H9 (cell line): ENCODE data around the gene CLEC11A. TPM values are rescaled to one million over a fixed set of nuclear protein-coding genes. Genes with fewer than 3 reads are reported as not detected.

Experiments
- DNase-seq: peaks from one replicate; pipeline ENCODE4 v3.0.0-alpha.2; 2017
- H2AFZ ChIP-seq: one replicate; pipeline ENCODE4 v1.6.1; 2013; ENCODE audit warnings: mild to moderate bottlenecking, low read length, control low read depth, moderate library complexity
- H2AK5ac ChIP-seq: 2 replicates; pipeline ENCODE4 v1.6.1; 2013; ENCODE audit warnings: low read length, control low read depth, mixed read lengths; ENCODE audit not compliant: insufficient read length
- H2BK120ac ChIP-seq: one replicate; pipeline ENCODE4 v1.6.1; 2013; ENCODE audit warnings: low read depth, mild to moderate bottlenecking, low read length, control low read depth, inconsistent platforms; ENCODE audit not compliant: poor library complexity, severe bottlenecking
- H2BK12ac ChIP-seq: 2 replicates; pipeline ENCODE4 v1.6.1; 2013; ENCODE audit warnings: low read length, control low read depth, mixed read lengths, low read depth; ENCODE audit not compliant: insufficient read length
- H2BK15ac ChIP-seq: 2 replicates; pipeline ENCODE4 v1.6.1; 2013; ENCODE audit warnings: low read depth, low read length, control low read depth
- H2BK20ac ChIP-seq: one replicate; pipeline ENCODE4 v1.6.1; 2013; ENCODE audit warnings: low read depth, mild to moderate bottlenecking, low read length, control low read depth, inconsistent platforms; ENCODE audit not compliant: poor library complexity, severe bottlenecking
- H2BK5ac ChIP-seq: 2 replicates; pipeline ENCODE4 v1.6.1; 2013; ENCODE audit warnings: low read length, control low read depth, mixed read lengths; ENCODE audit not compliant: insufficient read length
- H3K14ac ChIP-seq: 2 replicates; pipeline ENCODE4 v1.6.1; 2013; ENCODE audit warnings: low read length, control low read depth; ENCODE audit not compliant: insufficient read depth
- H3K18ac ChIP-seq: 2 replicates; pipeline ENCODE4 v1.6.1; 2013; ENCODE audit warnings: low read depth, mild to moderate bottlenecking, mixed read lengths, low read length, control low read depth; ENCODE audit not compliant: insufficient read length
- H3K23ac ChIP-seq: 2 replicates; pipeline ENCODE4 v1.6.1; 2013; ENCODE audit warnings: low read length, control low read depth, mixed read lengths, low read depth; ENCODE audit not compliant: insufficient read length
- H3K23me2 ChIP-seq: 2 replicates; pipeline ENCODE4 v1.6.1; 2013; ENCODE audit warnings: low read depth, mild to moderate bottlenecking, mixed read lengths, low read length, control low read depth; ENCODE audit not compliant: insufficient read length, poor library complexity, severe bottlenecking
- H3K27ac ChIP-seq: 2 replicates; pipeline ENCODE4 v1.5.1; 2013; ENCODE audit warnings: low read length, control low read depth, mixed read lengths, low read depth; ENCODE audit not compliant: insufficient read length
- H3K27me3 ChIP-seq: 2 replicates; pipeline ENCODE4 v1.6.1; 2013; ENCODE audit warnings: low read length, control low read depth, inconsistent platforms; ENCODE audit not compliant: insufficient read depth
- H3K4ac ChIP-seq: 2 replicates; pipeline ENCODE4 v1.6.1; 2013; ENCODE audit warnings: low read depth, mild to moderate bottlenecking, control low read depth, inconsistent platforms, low read length, moderate library complexity
- H3K4me1 ChIP-seq: 2 replicates; pipeline ENCODE4 v1.6.1; 2013; ENCODE audit warnings: low read length, control low read depth, inconsistent platforms; ENCODE audit not compliant: insufficient read depth
- H3K4me2 ChIP-seq: 2 replicates; pipeline ENCODE4 v1.6.1; 2013; ENCODE audit warnings: low read length, control low read depth, mixed read lengths; ENCODE audit not compliant: insufficient read length, insufficient read depth
- H3K56ac ChIP-seq: 2 replicates; pipeline ENCODE4 v1.6.1; 2013; ENCODE audit warnings: low read depth, mild to moderate bottlenecking, mixed read lengths, low read length, control low read depth; ENCODE audit not compliant: insufficient read length
- H3K79me1 ChIP-seq: 2 replicates; pipeline ENCODE4 v1.6.1; 2013; ENCODE audit warnings: low read depth, mild to moderate bottlenecking, moderate library complexity, low read length, control low read depth, inconsistent platforms; ENCODE audit not compliant: insufficient read depth, poor library complexity, severe bottlenecking
- H3K79me2 ChIP-seq: 2 replicates; pipeline ENCODE4 v1.6.1; 2013; ENCODE audit warnings: low read length, control low read depth, inconsistent platforms; ENCODE audit not compliant: insufficient read depth
- H3K9ac ChIP-seq: 2 replicates; pipeline ENCODE4 v1.6.1; 2013; ENCODE audit warnings: low read length, control low read depth, mixed read lengths; ENCODE audit not compliant: insufficient read length; ENCODE audit errors: extremely low read depth
- H3K9me3 ChIP-seq: one replicate; pipeline ENCODE4 v1.6.1; 2013; ENCODE audit warnings: low read depth, low read length, inconsistent platforms; ENCODE audit not compliant: control insufficient read depth
- H3T11ph ChIP-seq: one replicate; pipeline ENCODE4 v1.6.1; 2013; ENCODE audit warnings: mild to moderate bottlenecking, low read length, control low read depth, inconsistent platforms
- H4K20me1 ChIP-seq: one replicate; pipeline ENCODE4 v1.6.1; 2013; ENCODE audit not compliant: control insufficient read depth, insufficient read length, insufficient read depth
- H4K5ac ChIP-seq: 2 replicates; pipeline ENCODE4 v1.6.1; 2013; ENCODE audit warnings: low read depth, mild to moderate bottlenecking, mixed read lengths, low read length, control low read depth; ENCODE audit not compliant: insufficient read length
- H4K8ac ChIP-seq: replicated peaks from 2 replicates; pipeline ENCODE4 v1.6.1; 2013; ENCODE audit warnings: low read length, control low read depth, mixed read lengths, low read depth; ENCODE audit not compliant: insufficient read length
- H4K91ac ChIP-seq: 2 replicates; pipeline ENCODE4 v1.6.1; 2013; ENCODE audit warnings: low read depth, mild to moderate bottlenecking, moderate library complexity, mixed read lengths, low read length, control low read depth; ENCODE audit not compliant: insufficient read length
- H3K27ac Mint-ChIP-seq, 3 experiments: 2 replicates in 2 of 3; 3 replicates in 1 of 3; pipeline ENCODE4 v1.8.0; 2020 to 2021; ENCODE audit warnings: mixed read lengths in 3 of 3, mild to moderate bottlenecking in 1 of 3, moderate library complexity in 1 of 3
- H3K27me3 Mint-ChIP-seq: 2 replicates; pipeline ENCODE4 v1.8.0; 2021; ENCODE audit warnings: low read depth, mild to moderate bottlenecking, moderate library complexity, mixed read lengths
- H3K36me3 Mint-ChIP-seq, 3 experiments: 2 replicates in 2 of 3; 3 replicates in 1 of 3; pipeline ENCODE4 v1.8.0; 2020 to 2021; ENCODE audit warnings: low read depth in 3 of 3, mixed read lengths in 3 of 3; ENCODE audit not compliant: insufficient read depth in 1 of 3
- H3K4me1 Mint-ChIP-seq, 2 experiments: 2 replicates each; pipeline ENCODE4 v1.8.0; 2020; ENCODE audit warnings: mixed read lengths in 2 of 2
- H3K4me3 Mint-ChIP-seq, 2 experiments: 2 replicates in 1 of 2; 3 replicates in 1 of 2; pipeline ENCODE4 v1.8.0; 2020 to 2021; ENCODE audit warnings: mild to moderate bottlenecking in 2 of 2, mixed read lengths in 2 of 2, moderate library complexity in 1 of 2
- H3K9me3 Mint-ChIP-seq, 2 experiments: 2 replicates in 1 of 2; 3 replicates in 1 of 2; pipeline ENCODE4 v1.8.0; 2020; ENCODE audit warnings: mild to moderate bottlenecking in 2 of 2, mixed read lengths in 2 of 2, moderate library complexity in 1 of 2
- WGBS: extraction: QIAGEN DNeasy Blood & Tissue Kit; methylation state at CpG from one replicate; pipeline ENCODE4 v1.1.7; 2013; ENCODE audit warnings: missing lambda C conversion rate, low lambda C conversion rate, mixed read lengths; ENCODE audit not compliant: insufficient read length; ENCODE audit errors: extremely low coverage; 5-methylcytosine and 5-hydroxymethylcytosine counted together
- total RNA-seq: library from RNA; stranded (reverse); gene quantifications from 2 replicates; pipeline ENCODE4 v1.2.1, GENCODE V29; 2021
- TF ChIP-seq, protein P1 (sequence below): fragments of 200-600 bp; sonication (generic); conservative IDR thresholded peaks from 3 replicates; pipeline ENCODE4 v1.8.0; 2021; ENCODE audit warnings: antibody characterized with exemption, mild to moderate bottlenecking

CLEC11A gene
- total RNA-seq, 1 experiment from 2014 or later, result 3.9 TPM

DNA sequence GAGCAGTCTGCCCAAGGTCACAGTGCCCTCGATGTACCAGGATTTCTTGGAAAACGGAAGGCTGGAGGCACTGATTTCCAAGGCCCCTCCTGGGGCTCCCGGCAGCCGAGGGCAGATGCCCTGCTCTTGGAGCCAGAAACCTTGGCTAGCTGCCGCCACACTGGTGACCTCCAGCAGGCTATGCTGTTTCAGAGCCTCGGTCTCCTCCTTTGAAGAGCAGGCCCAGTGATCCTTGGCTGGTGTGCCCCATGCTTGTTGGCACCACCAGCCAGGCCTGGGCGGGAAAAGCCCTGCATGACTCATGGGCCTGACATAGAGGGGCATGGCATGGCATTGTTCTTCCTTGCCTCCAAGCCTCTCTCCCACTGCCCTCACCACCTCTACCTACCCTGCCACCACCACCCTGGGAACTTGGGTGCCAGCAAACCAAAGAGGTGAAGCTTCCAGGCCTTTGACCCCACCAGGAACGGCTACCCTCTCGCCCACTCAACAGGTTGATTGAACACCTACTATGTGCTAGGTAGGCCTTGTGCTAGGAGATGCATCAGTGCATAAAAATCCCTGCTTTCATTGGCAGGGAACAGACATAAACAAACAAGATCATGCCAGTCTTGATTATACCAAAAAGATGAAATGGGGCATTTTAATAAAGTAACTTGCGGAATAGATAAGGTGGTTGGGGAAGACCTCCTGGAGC is 1.6 kb upstream of the CLEC11A start:
- Histone ChIP-seq H4K20me1 (no peaks in the 10 kb centered on the region), H3K4me2 (no peak overlapping the region), H3T11ph (no peak overlapping the region), H3K23ac (no peak overlapping the region), H2BK5ac (no peak overlapping the region), H2BK120ac (no peak overlapping the region), H4K91ac (no peak overlapping the region), H2BK15ac (no peak overlapping the region), H4K5ac (no peak overlapping the region), H2AFZ (no peak overlapping the region), H3K18ac (no peak overlapping the region), H3K14ac (no peak overlapping the region), H3K79me2 (no peaks in the 10 kb centered on the region), H2AK5ac (no peak overlapping the region), H3K27ac (no peak overlapping the region), H3K27me3 (no peaks in the 10 kb centered on the region; the same call in 1 of the 2 replicates), H3K9me3 (no peaks in the 10 kb centered on the region), H2BK12ac (no peak overlapping the region), H3K9ac (no peak overlapping the region), H3K56ac (no peak overlapping the region), H3K4ac (no peak overlapping the region), H3K4me1 (peaks cover 9% of the 10 kb centered on the region; the same call in 1 of the 2 replicates), H3K79me1 (no peaks in the 10 kb centered on the region), H2BK20ac (no peak overlapping the region), H3K23me2 (no peaks in the 10 kb centered on the region), H4K8ac (no peak overlapping the region)
- Mint-ChIP-seq H3K36me3 (no peaks in the 10 kb centered on the region; a peak in 2 of 7 replicates), H3K27ac (no peak overlapping the region), H3K27me3 (peaks cover 75% of the 10 kb centered on the region), H3K4me3 (peak overlapping the region in 1 of 2 experiments; percentile 6; a peak in 1 of 5 replicates), H3K4me1 (peaks cover 37 to 53% of the 10 kb centered on the region in 2 experiments), H3K9me3 (no peaks in the 10 kb centered on the region; a peak in 1 of 5 replicates)
- no CpG with 5 or more reads among the region's 10 CpGs for WGBS
- TF ChIP-seq, protein P1, sequence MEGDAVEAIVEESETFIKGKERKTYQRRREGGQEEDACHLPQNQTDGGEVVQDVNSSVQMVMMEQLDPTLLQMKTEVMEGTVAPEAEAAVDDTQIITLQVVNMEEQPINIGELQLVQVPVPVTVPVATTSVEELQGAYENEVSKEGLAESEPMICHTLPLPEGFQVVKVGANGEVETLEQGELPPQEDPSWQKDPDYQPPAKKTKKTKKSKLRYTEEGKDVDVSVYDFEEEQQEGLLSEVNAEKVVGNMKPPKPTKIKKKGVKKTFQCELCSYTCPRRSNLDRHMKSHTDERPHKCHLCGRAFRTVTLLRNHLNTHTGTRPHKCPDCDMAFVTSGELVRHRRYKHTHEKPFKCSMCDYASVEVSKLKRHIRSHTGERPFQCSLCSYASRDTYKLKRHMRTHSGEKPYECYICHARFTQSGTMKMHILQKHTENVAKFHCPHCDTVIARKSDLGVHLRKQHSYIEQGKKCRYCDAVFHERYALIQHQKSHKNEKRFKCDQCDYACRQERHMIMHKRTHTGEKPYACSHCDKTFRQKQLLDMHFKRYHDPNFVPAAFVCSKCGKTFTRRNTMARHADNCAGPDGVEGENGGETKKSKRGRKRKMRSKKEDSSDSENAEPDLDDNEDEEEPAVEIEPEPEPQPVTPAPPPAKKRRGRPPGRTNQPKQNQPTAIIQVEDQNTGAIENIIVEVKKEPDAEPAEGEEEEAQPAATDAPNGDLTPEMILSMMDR, result no peak
- no peak for DNase-seq
